A673 (cell line): ENCODE measurements around the gene ZBTB16. TPM values are rescaled to one million over a fixed set of nuclear protein-coding genes. Genes with fewer than 3 reads are reported as not detected.

Experiments used
- BruUV-seq: library from RNA; stranded (reverse); fragments of 400-500 nt; replicated peaks from 2 replicates; lab custom pipeline; 2021; lab: Mats Ljungman, UMichigan
- CTCF ChIA-PET: fragments of 300-600 bp; sonication (Branson Sonifier 250); formaldehyde crosslinking; loops from one replicate; lab custom pipeline; 2022; ENCODE audit warnings: antibody characterized with exemption; lab: Charles Lee
- POLR2A ChIA-PET: fragments of 300-600 bp; sonication (Branson Sonifier 250); formaldehyde crosslinking; loops from one replicate; lab custom pipeline; 2022; ENCODE audit warnings: antibody characterized with exemption; ENCODE audit not compliant: low non-redundant PET; lab: Charles Lee
- DNase-seq: peaks from one replicate; pipeline ENCODE4 v3.0.0-alpha.2; 2015; ENCODE audit warnings: low spot score
- H3K27ac ChIP-seq: fragments of 200-600 bp; sonication (generic); 2 replicates; pipeline ENCODE4 v1.5.1; 2016; ENCODE audit warnings: mixed run types, low read depth, mild to moderate bottlenecking, mixed read lengths, antibody characterized with exemption, low read length; ENCODE audit not compliant: poor library complexity, severe bottlenecking
- H3K27me3 ChIP-seq: fragments of 200-600 bp; sonication (generic); replicated peaks from 2 replicates; pipeline ENCODE4 v1.6.1; 2017; ENCODE audit warnings: mixed run types, low read depth, mild to moderate bottlenecking, mixed read lengths, antibody characterized with exemption, low read length; ENCODE audit not compliant: insufficient read depth, poor library complexity
- H3K36me3 ChIP-seq: fragments of 200-600 bp; sonication (generic); 2 replicates; pipeline ENCODE4 v1.6.1; 2016; ENCODE audit warnings: mixed run types, mild to moderate bottlenecking, mixed read lengths, antibody characterized with exemption, low read length; ENCODE audit not compliant: insufficient read depth, poor library complexity, severe bottlenecking
- H3K4me1 ChIP-seq: fragments of 200-600 bp; sonication (generic); 2 replicates; pipeline ENCODE4 v1.6.1; 2017; ENCODE audit warnings: mixed run types, mild to moderate bottlenecking, mixed read lengths, antibody characterized with exemption, low read length; ENCODE audit not compliant: insufficient read depth, poor library complexity, severe bottlenecking
- H3K4me3 ChIP-seq: fragments of 200-600 bp; sonication (generic); 2 replicates; pipeline ENCODE4 v1.5.1; 2016; ENCODE audit warnings: low read depth, mixed run types, mild to moderate bottlenecking, mixed read lengths, low read length; ENCODE audit not compliant: poor library complexity, severe bottlenecking
- H3K9me3 ChIP-seq: fragments of 200-600 bp; sonication (generic); 2 replicates; pipeline ENCODE4 v1.6.1; 2016; ENCODE audit warnings: mixed run types, low read depth, mild to moderate bottlenecking, mixed read lengths, antibody characterized with exemption, low read length; ENCODE audit not compliant: poor library complexity, severe bottlenecking
- EZH2 ChIP-seq: fragments of 200-600 bp; sonication (generic); IDR thresholded peaks from 2 replicates; pipeline ENCODE4 v1.6.1; 2017; ENCODE audit warnings: borderline replicate concordance, low read depth, mild to moderate bottlenecking, mixed read lengths, antibody characterized with exemption, low read length; ENCODE audit not compliant: poor library complexity, severe bottlenecking
- intact Hi-C: fragments of 100-400 bp; cut with micrococcal nuclease; formaldehyde crosslinking; loops from one replicate; pipeline ENCODE4 v1.10.0; 2022; ENCODE audit not compliant: unreplicated experiment
- total RNA-seq: library from RNA; stranded (reverse); gene quantifications from 2 replicates; pipeline ENCODE4 v1.2.3, GENCODE V29; 2021
- TF ChIP-seq, protein P1 (sequence below): fragments of 300-800, 200-600 bp; sonication (generic); conservative IDR thresholded peaks from 2 replicates; pipeline ENCODE4 v1.5.1; 2017; ENCODE audit warnings: low read depth, mild to moderate bottlenecking, antibody characterized with exemption, low read length, moderate library complexity, mixed read lengths

Gene ZBTB16
- total RNA-seq, 1 experiment from 2014 or later, result 12.0 TPM

DNA sequence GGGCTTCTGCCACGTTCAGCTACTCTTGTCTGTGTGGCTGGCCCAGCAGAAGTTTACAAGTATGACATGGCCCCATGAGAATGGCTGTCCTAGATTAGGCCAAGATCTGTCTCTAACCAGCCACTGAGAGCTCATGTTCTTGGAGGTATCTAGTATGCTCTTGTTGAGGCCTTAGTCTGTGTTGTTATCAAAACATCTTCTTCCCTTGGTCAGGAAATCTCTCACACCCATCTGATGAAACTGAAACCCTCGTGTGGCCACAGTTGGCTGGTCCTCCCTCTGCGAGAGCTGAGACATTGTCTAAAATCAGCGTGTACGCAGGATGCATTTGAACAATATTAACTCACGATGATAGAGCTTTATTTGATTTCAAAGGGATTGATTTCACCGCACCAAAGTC, 127.7 kb downstream of the ZBTB16 start:
- no peak for DNase-seq
- POLR2A ChIA-PET, result no interaction called here
- Histone ChIP-seq H3K27ac (no peak overlapping the region), H3K4me1 (no peaks in the 10 kb centered on the region), H3K4me3 (no peak overlapping the region), H3K27me3 (no peaks in the 10 kb centered on the region), H3K36me3 (peaks cover 6% of the 10 kb centered on the region), H3K9me3 (peaks cover 6% of the 10 kb centered on the region)
- TF ChIP-seq, protein P1, sequence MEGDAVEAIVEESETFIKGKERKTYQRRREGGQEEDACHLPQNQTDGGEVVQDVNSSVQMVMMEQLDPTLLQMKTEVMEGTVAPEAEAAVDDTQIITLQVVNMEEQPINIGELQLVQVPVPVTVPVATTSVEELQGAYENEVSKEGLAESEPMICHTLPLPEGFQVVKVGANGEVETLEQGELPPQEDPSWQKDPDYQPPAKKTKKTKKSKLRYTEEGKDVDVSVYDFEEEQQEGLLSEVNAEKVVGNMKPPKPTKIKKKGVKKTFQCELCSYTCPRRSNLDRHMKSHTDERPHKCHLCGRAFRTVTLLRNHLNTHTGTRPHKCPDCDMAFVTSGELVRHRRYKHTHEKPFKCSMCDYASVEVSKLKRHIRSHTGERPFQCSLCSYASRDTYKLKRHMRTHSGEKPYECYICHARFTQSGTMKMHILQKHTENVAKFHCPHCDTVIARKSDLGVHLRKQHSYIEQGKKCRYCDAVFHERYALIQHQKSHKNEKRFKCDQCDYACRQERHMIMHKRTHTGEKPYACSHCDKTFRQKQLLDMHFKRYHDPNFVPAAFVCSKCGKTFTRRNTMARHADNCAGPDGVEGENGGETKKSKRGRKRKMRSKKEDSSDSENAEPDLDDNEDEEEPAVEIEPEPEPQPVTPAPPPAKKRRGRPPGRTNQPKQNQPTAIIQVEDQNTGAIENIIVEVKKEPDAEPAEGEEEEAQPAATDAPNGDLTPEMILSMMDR, result no peak
- TF ChIP-seq EZH2, result no peak
- intact Hi-C loops, result no loop called here
- no TSS peak for BruUV-seq
- CTCF ChIA-PET, result no interaction called here

DNA sequence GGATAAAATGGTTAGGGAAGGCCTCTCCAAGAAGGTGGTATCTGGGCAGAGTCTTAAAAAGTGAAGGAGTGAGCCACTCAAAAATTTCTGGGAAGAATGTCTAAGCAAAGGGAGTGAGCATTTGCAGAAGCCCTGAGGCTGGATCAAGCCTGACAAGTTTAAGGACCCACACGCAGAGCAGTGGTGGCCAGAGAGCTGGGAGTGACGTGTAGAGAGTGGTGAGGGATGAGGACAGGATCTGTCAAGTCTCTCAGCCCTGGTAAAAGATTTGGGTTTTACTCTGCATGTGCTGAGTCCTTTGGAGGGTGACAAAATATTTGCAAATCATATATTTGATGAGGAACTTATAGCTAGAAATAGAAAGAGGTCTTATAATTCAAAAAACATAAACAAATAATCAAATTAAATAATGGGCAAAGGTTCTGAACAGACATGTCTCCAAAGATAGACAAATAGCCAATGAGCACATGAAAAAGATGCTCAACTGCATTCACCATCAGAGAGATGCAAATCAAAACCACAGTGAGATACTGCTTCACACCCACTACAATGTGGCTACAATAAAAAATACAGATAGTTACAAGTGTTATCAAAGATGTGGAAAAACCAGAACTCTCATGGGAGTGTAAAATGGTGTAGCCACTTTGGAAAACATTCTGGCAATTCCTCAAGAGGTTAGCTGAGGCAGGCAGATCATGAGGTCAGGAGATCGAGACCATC, 129.5 kb downstream of the ZBTB16 start:
- peaks cover 6% of the 10 kb centered on the region for H3K9me3 ChIP-seq
- H3K4me3 ChIP-seq, result no peak overlapping the region
- no peaks in the 10 kb centered on the region for H3K27me3 ChIP-seq
- H3K36me3 ChIP-seq, result peaks cover 6% of the 10 kb centered on the region
- TSS peak; percentile 19 for BruUV-seq
- TF ChIP-seq, protein P1, result no peak
- TF ChIP-seq EZH2, result no peak
- ChIA-PET CTCF (no interaction called here), POLR2A (no interaction called here)
- peaks cover 2% of the 10 kb centered on the region for H3K4me1 ChIP-seq
- H3K27ac ChIP-seq, result no peak overlapping the region
- no peak for DNase-seq
- intact Hi-C loops, result no loop called here

DNA sequence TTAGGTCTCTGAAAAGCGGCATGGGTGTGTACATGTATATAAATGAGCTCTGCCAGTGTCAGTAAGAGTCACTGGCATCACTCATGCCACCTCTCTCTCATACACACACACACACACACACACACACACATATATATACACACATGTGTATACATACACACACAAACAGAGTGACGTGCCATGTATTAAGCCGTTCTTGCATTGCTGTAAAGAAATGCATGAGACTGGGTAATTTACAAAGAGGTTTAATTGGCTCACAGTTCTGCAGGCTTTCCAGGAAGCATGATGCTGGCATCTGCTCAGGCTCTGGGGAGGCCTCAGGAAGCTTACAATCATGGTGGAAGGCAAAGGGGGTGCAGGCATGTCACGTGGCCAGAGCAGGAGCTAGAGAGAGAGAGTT, 131.1 kb downstream of the ZBTB16 start:
- POLR2A ChIA-PET, result no interaction called here
- TF ChIP-seq EZH2, result no peak
- TF ChIP-seq, protein P1, result no peak
- Histone ChIP-seq H3K4me3 (no peak overlapping the region), H3K27ac (no peak overlapping the region), H3K9me3 (peaks cover 6% of the 10 kb centered on the region), H3K36me3 (peaks cover 6% of the 10 kb centered on the region), H3K27me3 (no peaks in the 10 kb centered on the region), H3K4me1 (peaks cover 7% of the 10 kb centered on the region)
- CTCF ChIA-PET, result no interaction called here
- no peak for DNase-seq
- intact Hi-C loops, result no loop called here
- BruUV-seq, result no TSS peak
